HEK293 (cell line): Measurements from ENCODE around the gene CCDC24.

Experiments
- MYNN ChIP-seq: fragments of 450-650 bp; formaldehyde crosslinking; IDR thresholded peaks from 2 replicates; pipeline ENCODE4 v1.5.1; 2016; ENCODE audit warnings: missing biosample characterization, missing genetic modification characterization, borderline replicate concordance
- YY1 ChIP-seq: fragments of 450-650 bp; formaldehyde crosslinking; IDR thresholded peaks from 2 replicates; pipeline ENCODE4 v1.5.1; 2018; ENCODE audit warnings: missing biosample characterization, missing genetic modification characterization
- ZBTB21 ChIP-seq: fragments of 450-650 bp; formaldehyde crosslinking; IDR thresholded peaks from 2 replicates; pipeline ENCODE4 v1.5.1; 2017; ENCODE audit warnings: missing biosample characterization, missing genetic modification characterization
- ZBTB49 ChIP-seq: fragments of 450-650 bp; formaldehyde crosslinking; IDR thresholded peaks from 2 replicates; pipeline ENCODE4 v1.5.1; 2016; ENCODE audit warnings: missing biosample characterization, missing genetic modification characterization, low read depth
- ZEB2 ChIP-seq: fragments of 450-650 bp; formaldehyde crosslinking; IDR thresholded peaks from 2 replicates; pipeline ENCODE4 v1.5.1; 2016; ENCODE audit warnings: missing biosample characterization, missing genetic modification characterization
- ZNF114 ChIP-seq: fragments of 450-650 bp; formaldehyde crosslinking; IDR thresholded peaks from 2 replicates; pipeline ENCODE4 v1.5.0; 2017; ENCODE audit warnings: missing biosample characterization, missing genetic modification characterization
- ZNF211 ChIP-seq: fragments of 450-650 bp; formaldehyde crosslinking; IDR thresholded peaks from 2 replicates; pipeline ENCODE4 v1.5.1; 2016; ENCODE audit warnings: low read depth, missing biosample characterization, missing genetic modification characterization
- ZNF404 ChIP-seq: fragments of 450-650 bp; formaldehyde crosslinking; IDR thresholded peaks from 2 replicates; pipeline ENCODE4 v1.5.1; 2017; ENCODE audit warnings: missing biosample characterization, missing genetic modification characterization
- ZNF654 ChIP-seq: fragments of 450-650 bp; formaldehyde crosslinking; IDR thresholded peaks from 2 replicates; pipeline ENCODE4 v1.5.1; 2016; ENCODE audit warnings: low read depth, missing biosample characterization, missing genetic modification characterization
- ZNF76 ChIP-seq: fragments of 450-650 bp; formaldehyde crosslinking; IDR thresholded peaks from 2 replicates; pipeline ENCODE4; 2016; ENCODE audit warnings: low read depth, missing biosample characterization, missing genetic modification characterization, borderline replicate concordance
- ZNF791 ChIP-seq: fragments of 450-650 bp; formaldehyde crosslinking; IDR thresholded peaks from 2 replicates; pipeline ENCODE4 v1.5.1; 2016; ENCODE audit warnings: missing biosample characterization, missing genetic modification characterization
- TF ChIP-seq, protein P1 (sequence below): fragments of 450-650 bp; formaldehyde crosslinking; IDR thresholded peaks from 2 replicates; pipeline ENCODE4 v1.5.1; 2016; ENCODE audit warnings: missing biosample characterization, missing genetic modification characterization
- TF ChIP-seq, protein P2 (sequence below): fragments of 450-650 bp; formaldehyde crosslinking; IDR thresholded peaks from 2 replicates; pipeline ENCODE4 v1.5.1; 2016; ENCODE audit warnings: missing biosample characterization, missing genetic modification characterization
- TF ChIP-seq, protein P3 (sequence below): IDR thresholded peaks from 2 replicates; pipeline ENCODE4 v1.6.1; 2011; ENCODE audit warnings: mild to moderate bottlenecking, low read depth, low read length, borderline replicate concordance

GRCh38 chr1:44010935-44011471 is 19.6 kb downstream of the CCDC24 start:
- TF ChIP-seq ZNF404 (tag by site-specific recombination): no peak
- TF ChIP-seq ZNF114 (tag by site-specific recombination): no peak
- TF ChIP-seq YY1 (tag by site-specific recombination): no peak
- no peak for TF ChIP-seq ZEB2
- TF ChIP-seq, protein P1, sequence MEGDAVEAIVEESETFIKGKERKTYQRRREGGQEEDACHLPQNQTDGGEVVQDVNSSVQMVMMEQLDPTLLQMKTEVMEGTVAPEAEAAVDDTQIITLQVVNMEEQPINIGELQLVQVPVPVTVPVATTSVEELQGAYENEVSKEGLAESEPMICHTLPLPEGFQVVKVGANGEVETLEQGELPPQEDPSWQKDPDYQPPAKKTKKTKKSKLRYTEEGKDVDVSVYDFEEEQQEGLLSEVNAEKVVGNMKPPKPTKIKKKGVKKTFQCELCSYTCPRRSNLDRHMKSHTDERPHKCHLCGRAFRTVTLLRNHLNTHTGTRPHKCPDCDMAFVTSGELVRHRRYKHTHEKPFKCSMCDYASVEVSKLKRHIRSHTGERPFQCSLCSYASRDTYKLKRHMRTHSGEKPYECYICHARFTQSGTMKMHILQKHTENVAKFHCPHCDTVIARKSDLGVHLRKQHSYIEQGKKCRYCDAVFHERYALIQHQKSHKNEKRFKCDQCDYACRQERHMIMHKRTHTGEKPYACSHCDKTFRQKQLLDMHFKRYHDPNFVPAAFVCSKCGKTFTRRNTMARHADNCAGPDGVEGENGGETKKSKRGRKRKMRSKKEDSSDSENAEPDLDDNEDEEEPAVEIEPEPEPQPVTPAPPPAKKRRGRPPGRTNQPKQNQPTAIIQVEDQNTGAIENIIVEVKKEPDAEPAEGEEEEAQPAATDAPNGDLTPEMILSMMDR: no peak
- TF ChIP-seq ZNF791 (tag by site-specific recombination): no peak
- TF ChIP-seq ZBTB49 (tag by site-specific recombination): no peak
- TF ChIP-seq, protein P2, sequence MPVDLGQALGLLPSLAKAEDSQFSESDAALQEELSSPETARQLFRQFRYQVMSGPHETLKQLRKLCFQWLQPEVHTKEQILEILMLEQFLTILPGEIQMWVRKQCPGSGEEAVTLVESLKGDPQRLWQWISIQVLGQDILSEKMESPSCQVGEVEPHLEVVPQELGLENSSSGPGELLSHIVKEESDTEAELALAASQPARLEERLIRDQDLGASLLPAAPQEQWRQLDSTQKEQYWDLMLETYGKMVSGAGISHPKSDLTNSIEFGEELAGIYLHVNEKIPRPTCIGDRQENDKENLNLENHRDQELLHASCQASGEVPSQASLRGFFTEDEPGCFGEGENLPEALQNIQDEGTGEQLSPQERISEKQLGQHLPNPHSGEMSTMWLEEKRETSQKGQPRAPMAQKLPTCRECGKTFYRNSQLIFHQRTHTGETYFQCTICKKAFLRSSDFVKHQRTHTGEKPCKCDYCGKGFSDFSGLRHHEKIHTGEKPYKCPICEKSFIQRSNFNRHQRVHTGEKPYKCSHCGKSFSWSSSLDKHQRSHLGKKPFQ: no peak
- TF ChIP-seq ZNF654: no peak
- no peak for TF ChIP-seq ZBTB21
- no peak for TF ChIP-seq ZNF211 (tag by site-specific recombination)
- TF ChIP-seq MYNN: no peak
- TF ChIP-seq, protein P3, sequence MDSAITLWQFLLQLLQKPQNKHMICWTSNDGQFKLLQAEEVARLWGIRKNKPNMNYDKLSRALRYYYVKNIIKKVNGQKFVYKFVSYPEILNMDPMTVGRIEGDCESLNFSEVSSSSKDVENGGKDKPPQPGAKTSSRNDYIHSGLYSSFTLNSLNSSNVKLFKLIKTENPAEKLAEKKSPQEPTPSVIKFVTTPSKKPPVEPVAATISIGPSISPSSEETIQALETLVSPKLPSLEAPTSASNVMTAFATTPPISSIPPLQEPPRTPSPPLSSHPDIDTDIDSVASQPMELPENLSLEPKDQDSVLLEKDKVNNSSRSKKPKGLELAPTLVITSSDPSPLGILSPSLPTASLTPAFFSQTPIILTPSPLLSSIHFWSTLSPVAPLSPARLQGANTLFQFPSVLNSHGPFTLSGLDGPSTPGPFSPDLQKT: no peak
- no peak for TF ChIP-seq ZNF76 (tag by site-specific recombination)
